Mesenchymal stem cell (in vitro differentiated cells and primary cell): ENCODE measurements around the gene USP7.
A peak's percentile ranks its signal among the peaks of the same experiment; 100 is the strongest.
"Not testable (repeated sequence)": the region's sequence is repeated elsewhere in the genome, so short reads cannot be mapped to it uniquely, and the experiment has no call there.

ENCODE experiments used
- DNase-seq: peaks from one replicate; pipeline ENCODE4 v3.0.0-alpha.2; 2013
- H2AFZ ChIP-seq: one replicate; pipeline ENCODE4 v1.6.1; 2013; ENCODE audit warnings: low read depth, mild to moderate bottlenecking, control low read depth, inconsistent platforms, low read length, moderate library complexity
- H2AK5ac ChIP-seq: 2 replicates; pipeline ENCODE4 v1.6.1; 2013; ENCODE audit warnings: low read length, moderate library complexity, mild to moderate bottlenecking, inconsistent platforms; ENCODE audit not compliant: severe bottlenecking
- H2BK120ac ChIP-seq: one replicate; pipeline ENCODE4 v1.6.1; 2013; ENCODE audit warnings: low read depth, mild to moderate bottlenecking, inconsistent platforms, low read length, moderate library complexity
- H2BK12ac ChIP-seq, 2 experiments: one replicate each; pipeline ENCODE4 v1.6.1; 2013; ENCODE audit warnings: inconsistent platforms in 2 of 2, low read length in 2 of 2, mild to moderate bottlenecking in 2 of 2, moderate library complexity in 2 of 2, control low read depth in 1 of 2
- H2BK15ac ChIP-seq: one replicate; pipeline ENCODE4 v1.6.1; 2013; ENCODE audit warnings: mild to moderate bottlenecking, low read depth, inconsistent platforms; ENCODE audit not compliant: poor library complexity, severe bottlenecking
- H2BK5ac ChIP-seq: 2 replicates; pipeline ENCODE4 v1.6.1; 2013; ENCODE audit warnings: low read depth, mild to moderate bottlenecking, low read length, control low read depth, inconsistent platforms; ENCODE audit not compliant: poor library complexity, severe bottlenecking
- H3K14ac ChIP-seq, 2 experiments: one replicate each; pipeline ENCODE4 v1.6.1; 2013; ENCODE audit warnings: inconsistent platforms in 2 of 2, low read length in 2 of 2, control low read depth in 1 of 2, mild to moderate bottlenecking in 1 of 2, moderate library complexity in 1 of 2
- H3K18ac ChIP-seq, 2 experiments: one replicate each; pipeline ENCODE4 v1.6.1; 2013; ENCODE audit warnings: inconsistent platforms in 2 of 2, low read length in 2 of 2, control low read depth in 1 of 2, low read depth in 1 of 2, mild to moderate bottlenecking in 1 of 2
- H3K23ac ChIP-seq, 2 experiments: one replicate each; pipeline ENCODE4 v1.6.1; 2013; ENCODE audit warnings: inconsistent platforms in 2 of 2, low read length in 2 of 2, mild to moderate bottlenecking in 2 of 2, moderate library complexity in 2 of 2, control low read depth in 1 of 2
- H3K27ac ChIP-seq: 2 replicates; pipeline ENCODE4 v1.5.1; 2013; ENCODE audit warnings: mild to moderate bottlenecking, moderate library complexity, low read length, control low read depth, inconsistent platforms; ENCODE audit not compliant: poor library complexity, severe bottlenecking
- H3K27me3 ChIP-seq, 2 experiments: 2 replicates each; pipeline versions ENCODE4 v1.6.1 to v1.7.0; 2013; ENCODE audit warnings: low read length in 2 of 2, mild to moderate bottlenecking in 2 of 2, moderate library complexity in 2 of 2, control low read depth in 1 of 2, inconsistent platforms in 1 of 2; ENCODE audit not compliant: control insufficient read depth in 1 of 2, insufficient read depth in 1 of 2
- H3K36me3 ChIP-seq, 2 experiments: 2 replicates each; pipeline versions ENCODE4 v1.6.1 to v1.7.0; 2013; ENCODE audit warnings: low read length in 2 of 2, control low read depth in 1 of 2, inconsistent platforms in 1 of 2, low read depth in 1 of 2, mild to moderate bottlenecking in 1 of 2; ENCODE audit not compliant: insufficient read depth in 2 of 2, control insufficient read depth in 1 of 2
- H3K4ac ChIP-seq, 2 experiments: one replicate each; pipeline ENCODE4 v1.6.1; 2013; ENCODE audit warnings: inconsistent platforms in 2 of 2, low read length in 2 of 2, mild to moderate bottlenecking in 2 of 2, moderate library complexity in 2 of 2, control low read depth in 1 of 2, low read depth in 1 of 2
- H3K4me1 ChIP-seq: 2 replicates; pipeline ENCODE4 v1.6.1; 2013; ENCODE audit warnings: low read depth, low read length, control low read depth; ENCODE audit not compliant: control insufficient read depth, insufficient read depth
- H3K4me2 ChIP-seq: 2 replicates; pipeline ENCODE4 v1.6.1; 2013; ENCODE audit warnings: low read length, mild to moderate bottlenecking, inconsistent platforms; ENCODE audit not compliant: poor library complexity, severe bottlenecking
- H3K4me3 ChIP-seq, 2 experiments: 2 replicates each; pipeline versions ENCODE4 v1.5.1 to v1.7.0; 2013; ENCODE audit warnings: low read length in 2 of 2, mild to moderate bottlenecking in 2 of 2, control low read depth in 1 of 2, low read depth in 1 of 2; ENCODE audit not compliant: insufficient read depth in 1 of 2
- H3K79me1 ChIP-seq: replicated peaks from 2 replicates; pipeline ENCODE4 v1.6.1; 2013; ENCODE audit warnings: mild to moderate bottlenecking, control low read depth, low read length, inconsistent platforms; ENCODE audit not compliant: poor library complexity, severe bottlenecking
- H3K9ac ChIP-seq: 2 replicates; pipeline ENCODE4 v1.7.0; 2013; ENCODE audit warnings: mild to moderate bottlenecking, low read length, moderate library complexity
- H3K9me3 ChIP-seq: 2 replicates; pipeline ENCODE4 v1.7.0; 2013; ENCODE audit warnings: mild to moderate bottlenecking, low read length; ENCODE audit not compliant: control insufficient read depth
- H4K8ac ChIP-seq: one replicate; pipeline ENCODE4 v1.6.1; 2013; ENCODE audit warnings: inconsistent platforms, mild to moderate bottlenecking, low read length, moderate library complexity
- H4K91ac ChIP-seq: one replicate; pipeline ENCODE4 v1.6.1; 2013; ENCODE audit warnings: mild to moderate bottlenecking, low read length, inconsistent platforms
- WGBS: methylation state at CpG from one replicate; pipeline ENCODE4 v1.1.7; 2013; ENCODE audit warnings: mixed read lengths; 5-methylcytosine and 5-hydroxymethylcytosine counted together

The USP7 gene

DNA sequence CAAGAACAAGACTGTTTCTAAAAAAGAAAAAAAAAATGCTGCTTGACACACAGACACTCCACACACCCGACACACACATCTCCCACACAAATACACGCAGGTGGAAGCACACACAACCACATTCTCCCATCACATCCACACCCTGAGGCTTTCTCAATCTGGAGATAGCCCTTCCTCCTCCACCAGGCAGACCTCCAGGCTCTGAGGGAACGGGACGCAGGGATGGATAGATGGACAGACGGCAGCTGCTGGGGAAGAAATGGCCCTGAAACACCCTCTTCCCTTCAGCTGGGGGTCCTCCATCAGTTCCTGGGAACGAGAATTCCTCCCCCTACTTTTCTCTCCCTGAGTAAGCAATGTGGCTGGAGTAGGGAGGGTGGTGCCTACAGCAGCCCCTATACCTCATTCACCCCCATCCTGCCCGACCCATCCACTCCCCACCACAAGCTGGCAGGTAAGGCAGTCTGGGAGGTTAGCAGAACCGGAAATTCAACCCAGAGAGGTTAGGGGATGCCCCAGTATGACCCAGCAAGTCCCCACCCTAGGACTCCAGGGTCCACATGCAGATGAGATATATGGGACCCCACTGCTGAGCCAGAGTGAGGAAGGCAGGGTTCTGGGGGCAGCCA is 85.7 kb downstream of the USP7 start:
- H3K4me1 ChIP-seq = peaks cover 18% of the 10 kb centered on the region
- H2BK15ac ChIP-seq = no peak overlapping the region
- no peak overlapping the region for H3K4me2 ChIP-seq
- peak overlapping the region in 1 of 2 experiments; percentile 87 for H3K4ac ChIP-seq
- no peaks in the 10 kb centered on the region for H3K36me3 ChIP-seq
- H2BK120ac ChIP-seq = peak overlapping the region; percentile 75
- H3K14ac ChIP-seq = peak overlapping the region in 1 of 2 experiments; percentile 92
- H2AK5ac ChIP-seq = peak overlapping the region; percentile 88
- peak overlapping the region in 1 of 2 experiments; percentile 99 for H2BK12ac ChIP-seq
- H2BK5ac ChIP-seq = peak overlapping the region; percentile 45
- H2AFZ ChIP-seq = no peak overlapping the region
- no peak overlapping the region for H3K4me3 ChIP-seq
- H3K9ac ChIP-seq = no peak overlapping the region
- peak overlapping the region; percentile 41 for H4K8ac ChIP-seq
- H3K9me3 ChIP-seq = no peaks in the 10 kb centered on the region
- WGBS = 74% methylated on average over 6 of the region's 8 CpGs
- no peak overlapping the region for H3K23ac ChIP-seq
- no peaks in the 10 kb centered on the region for H3K27me3 ChIP-seq
- H4K91ac ChIP-seq = peak overlapping the region; percentile 55
- H3K79me1 ChIP-seq = peaks cover 1% of the 10 kb centered on the region
- no peak for DNase-seq
- peak overlapping the region; percentile 93 for H3K27ac ChIP-seq
- peak overlapping the region; percentile 46 to 95 for H3K18ac ChIP-seq

DNA sequence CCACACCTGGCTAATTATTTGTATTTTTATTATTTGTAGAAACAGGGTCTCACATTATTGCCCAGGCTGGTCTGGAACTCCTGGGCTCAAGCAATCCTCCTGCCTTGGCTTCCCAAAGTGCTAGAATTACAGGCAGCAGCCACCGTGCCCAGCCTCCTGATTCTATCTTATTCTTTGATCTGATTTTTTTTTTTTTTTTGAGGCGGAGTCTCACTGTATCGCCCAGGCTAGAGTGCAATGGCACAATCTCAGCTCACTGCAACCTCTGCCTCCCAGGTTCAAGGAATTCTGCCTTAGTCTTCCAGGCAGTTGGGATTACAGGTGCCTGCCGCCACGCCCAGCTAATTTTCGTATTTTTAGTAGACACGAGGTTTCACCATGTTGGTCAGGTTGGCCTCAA is 88.4 kb downstream of the USP7 start:
- not testable (repeated sequence) for DNase-seq, H3K14ac ChIP-seq

DNA sequence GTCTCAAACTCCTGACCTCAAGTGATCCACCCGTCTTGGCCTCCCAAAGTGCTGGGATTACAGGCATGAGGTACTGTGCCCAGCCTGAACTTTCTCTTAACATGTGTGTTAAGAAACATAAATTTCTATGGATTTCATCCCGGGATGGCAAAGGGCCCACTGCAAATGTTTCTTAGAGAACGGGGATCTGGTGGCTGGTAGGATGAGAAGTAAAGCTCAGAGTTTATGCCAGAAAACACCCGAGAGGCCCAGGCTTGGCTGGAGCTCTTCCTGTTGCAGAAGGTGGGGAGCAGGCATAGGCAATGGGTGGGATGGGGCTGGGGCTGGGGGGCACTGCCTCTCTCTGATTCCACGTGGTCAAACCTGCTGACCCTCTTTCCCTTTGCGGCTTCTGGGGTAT is 89.3 kb downstream of the USP7 start:
- 72% methylated on average over 6 of the region's 6 CpGs for WGBS
- H2BK5ac ChIP-seq = no peak overlapping the region

More for the DNA sequence above, 88.4 kb downstream of the USP7 start:
- not testable (repeated sequence) for H2BK5ac ChIP-seq, H3K4ac ChIP-seq, H2AK5ac ChIP-seq, H3K18ac ChIP-seq, H3K9me3 ChIP-seq, H4K91ac ChIP-seq, H3K4me2 ChIP-seq, H2AFZ ChIP-seq, H3K27ac ChIP-seq, H3K27me3 ChIP-seq, H2BK120ac ChIP-seq, H3K36me3 ChIP-seq, H2BK12ac ChIP-seq, H3K9ac ChIP-seq, H3K23ac ChIP-seq, H3K79me1 ChIP-seq, H2BK15ac ChIP-seq, H3K4me3 ChIP-seq, H4K8ac ChIP-seq
- H3K4me1 ChIP-seq = peaks cover 22% of the 10 kb centered on the region
- 77% methylated on average over 7 of the region's 7 CpGs for WGBS

DNA sequence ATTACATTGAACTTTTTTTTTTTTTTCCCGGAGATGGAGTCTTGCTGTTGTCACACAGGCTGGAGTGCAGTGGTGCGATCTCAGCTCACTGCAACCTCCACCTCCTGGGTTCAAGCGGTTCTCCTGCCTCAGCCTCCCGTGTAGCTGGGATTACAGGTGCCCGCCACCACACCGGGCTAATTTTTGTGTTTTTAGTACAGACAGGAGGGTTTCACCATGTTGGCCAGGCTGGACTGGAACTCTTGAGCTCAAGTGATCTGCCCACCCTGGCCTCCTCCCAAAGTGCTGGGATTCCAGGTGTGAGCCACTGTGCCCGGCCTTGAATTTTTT is 89.9 kb downstream of the USP7 start:
- H3K4me3 ChIP-seq, H3K4me2 ChIP-seq, H3K4ac ChIP-seq, H4K8ac ChIP-seq, H3K23ac ChIP-seq, H2BK5ac ChIP-seq, H3K14ac ChIP-seq, H2BK15ac ChIP-seq, H3K9me3 ChIP-seq, DNase-seq, H3K27ac ChIP-seq, H2BK12ac ChIP-seq, H4K91ac ChIP-seq, H3K79me1 ChIP-seq, H3K36me3 ChIP-seq, H2AFZ ChIP-seq, H3K27me3 ChIP-seq, H2BK120ac ChIP-seq, H2AK5ac ChIP-seq, H3K9ac ChIP-seq: not testable (repeated sequence)
- WGBS = 99% methylated on average over 7 of the region's 7 CpGs
- Histone ChIP-seq H3K4me1 (peaks cover 24% of the 10 kb centered on the region), H3K18ac (peak overlapping the region in 1 of 2 experiments; percentile 35)

More for the DNA sequence above, 89.3 kb downstream of the USP7 start:
- Histone ChIP-seq H3K23ac (no peak overlapping the region), H3K4me3 (no peak overlapping the region), H3K14ac (no peak overlapping the region), H3K79me1 (no peaks in the 10 kb centered on the region), H3K4ac (no peak overlapping the region), H2BK120ac (no peak overlapping the region), H3K4me1 (peaks cover 23% of the 10 kb centered on the region), H3K27me3 (no peaks in the 10 kb centered on the region), H3K9ac (no peak overlapping the region), H3K18ac (peak overlapping the region in 1 of 2 experiments; percentile 29), H2AFZ (no peak overlapping the region), H2BK15ac (peak overlapping the region; percentile 61), H3K4me2 (no peak overlapping the region), H3K9me3 (no peaks in the 10 kb centered on the region), H2AK5ac (no peak overlapping the region), H4K91ac (no peak overlapping the region), H3K36me3 (no peaks in the 10 kb centered on the region), H3K27ac (no peak overlapping the region), H4K8ac (no peak overlapping the region), H2BK12ac (no peak overlapping the region)
- no peak for DNase-seq
